VCaP (cell line): Measurements from ENCODE around the gene TP53I3.
A peak's percentile ranks its signal among the peaks of the same experiment; 100 is the strongest.

ENCODE experiments used
- H3K27ac ChIP-seq: fragments of 450-650 bp; 2 replicates; pipeline ENCODE4 v1.5.1; 2017
- CTCF ChIP-seq: fragments of 450-650 bp; conservative IDR thresholded peaks from 2 replicates; pipeline ENCODE4 v1.5.1; 2017; ENCODE audit warnings: mild to moderate bottlenecking, moderate library complexity

The TP53I3 gene

GRCh38 chr2:24077879-24078278, 6.8 kb downstream of the TP53I3 start:
- TF ChIP-seq CTCF: no peak
- peak overlapping the region; percentile 81 for H3K27ac ChIP-seq

- H3K27ac ChIP-seq: peak overlapping the region; percentile 81
- no peak for TF ChIP-seq CTCF
Observed at GRCh38 chr2:24077535-24077877, 7.1 kb downstream of the TP53I3 start.

- peak overlapping the region; percentile 81 for H3K27ac ChIP-seq
- no peak for TF ChIP-seq CTCF
Observed at GRCh38 chr2:24076849-24077534, 7.6 kb downstream of the TP53I3 start.

GRCh38 chr2:24075915-24076848, 8.5 kb downstream of the TP53I3 start, which contains the start of gene SF3B6:
Gene SF3B6, minus strand, starts transcription at chr2:24076326. Its CDS starts 97 bp downstream, at chr2:24076229.
- no peak for TF ChIP-seq CTCF
- H3K27ac ChIP-seq: peak within 1 kb of the TSS; percentile 88

- no peak for TF ChIP-seq CTCF
- H3K27ac ChIP-seq: peak overlapping the region; percentile 88
Observed at GRCh38 chr2:24075259-24075658, 9.4 kb downstream of the TP53I3 start.

- no peak for TF ChIP-seq CTCF
- no peak overlapping the region for H3K27ac ChIP-seq
Observed at GRCh38 chr2:24073816-24074215, 10.8 kb downstream of the TP53I3 start.

GRCh38 chr2:24072259-24072658, 12.4 kb downstream of the TP53I3 start:
- no peak for TF ChIP-seq CTCF
- no peak overlapping the region for H3K27ac ChIP-seq
